Effector memory CD4-positive, alpha-beta T cell (primary cell): ENCODE measurements around the gene MYBPC2.
"Not testable (repeated sequence)": the region's sequence is repeated elsewhere in the genome, so short reads cannot be mapped to it uniquely, and the experiment has no call there.

Source experiments
- DNase-seq, 3 donors: peaks; one replicate each; pipeline ENCODE4 v3.0.0-alpha.2; 2020
- H3K27ac ChIP-seq: 2 replicates; pipeline ENCODE4 v1.7.0; 2013; ENCODE audit warnings: mild to moderate bottlenecking, low read length, moderate library complexity; ENCODE audit not compliant: insufficient read depth, poor library complexity, severe bottlenecking
- H3K27me3 ChIP-seq: replicated peaks from 2 replicates; pipeline ENCODE4 v1.7.0; 2013; ENCODE audit warnings: mild to moderate bottlenecking, low read length; ENCODE audit not compliant: insufficient read depth, control insufficient read depth, poor library complexity, severe bottlenecking
- H3K36me3 ChIP-seq: 2 replicates; pipeline ENCODE4 v1.7.0; 2013; ENCODE audit warnings: mild to moderate bottlenecking, low read length, moderate library complexity; ENCODE audit not compliant: control insufficient read depth, insufficient read depth
- H3K4me1 ChIP-seq: 2 replicates; pipeline ENCODE4 v1.7.0; 2013; ENCODE audit warnings: low read length, mild to moderate bottlenecking; ENCODE audit not compliant: control insufficient read depth, insufficient read depth, poor library complexity, severe bottlenecking
- H3K4me3 ChIP-seq: 2 replicates; pipeline ENCODE4 v1.7.0; 2013; ENCODE audit warnings: low read length, low read depth, mild to moderate bottlenecking; ENCODE audit not compliant: insufficient read depth, poor library complexity, severe bottlenecking
- H3K9me3 ChIP-seq: 2 replicates; pipeline ENCODE4 v1.7.0; 2013; ENCODE audit warnings: mild to moderate bottlenecking, low read length, moderate library complexity; ENCODE audit not compliant: control insufficient read depth

Gene MYBPC2

GRCh38 chr19:50439130-50439529 lies 6.4 kb downstream of the MYBPC2 start:
- not testable (repeated sequence) for H3K4me3 ChIP-seq, H3K36me3 ChIP-seq, H3K27ac ChIP-seq, H3K27me3 ChIP-seq, H3K9me3 ChIP-seq, H3K4me1 ChIP-seq, DNase-seq

- H3K4me1 ChIP-seq = no peaks in the 10 kb centered on the region
- H3K27me3 ChIP-seq = no peaks in the 10 kb centered on the region
- no peak overlapping the region for H3K27ac ChIP-seq
- H3K9me3 ChIP-seq = no peaks in the 10 kb centered on the region
- H3K36me3 ChIP-seq = no peaks in the 10 kb centered on the region
- no peak overlapping the region for H3K4me3 ChIP-seq
- DNase-seq = no peak
These were observed 11.4 kb downstream of the MYBPC2 start for GRCh38 chr19:50444059-50444458.

DNA sequence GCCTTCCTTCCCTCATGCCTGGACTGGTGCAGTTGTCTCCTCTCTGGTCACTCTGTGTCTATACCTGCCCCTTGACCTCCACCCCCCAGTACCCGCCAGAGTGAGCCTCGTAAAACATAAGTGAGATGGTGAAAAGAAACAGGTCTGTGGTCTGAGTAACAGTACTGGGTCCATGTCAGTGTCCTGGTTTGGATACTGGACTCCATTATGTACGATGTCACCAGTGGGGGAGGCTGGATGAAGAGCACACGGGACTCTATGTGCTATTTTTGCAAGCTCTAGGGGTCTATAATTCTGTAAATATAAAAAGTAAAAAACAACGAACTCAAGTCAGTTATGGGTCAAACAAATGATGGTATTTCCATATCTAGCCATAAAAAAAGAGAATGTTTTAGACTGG lies 14.4 kb downstream of the MYBPC2 start:
- Histone ChIP-seq H3K4me3 (no peak overlapping the region), H3K27ac (no peak overlapping the region), H3K9me3 (no peaks in the 10 kb centered on the region), H3K27me3 (no peaks in the 10 kb centered on the region), H3K36me3 (no peaks in the 10 kb centered on the region), H3K4me1 (no peaks in the 10 kb centered on the region)
- DNase-seq = no peak

GRCh38 chr19:50447750-50448149 lies 15.1 kb downstream of the MYBPC2 start:
- no peaks in the 10 kb centered on the region for H3K4me1 ChIP-seq
- DNase-seq = no peak

GRCh38 chr19:50449236-50449899 lies 16.7 kb downstream of the MYBPC2 start:
- no peak for DNase-seq
- Histone ChIP-seq H3K27ac (no peak overlapping the region), H3K9me3 (no peaks in the 10 kb centered on the region), H3K4me1 (no peaks in the 10 kb centered on the region), H3K27me3 (no peaks in the 10 kb centered on the region), H3K4me3 (no peak overlapping the region), H3K36me3 (no peaks in the 10 kb centered on the region)

More at GRCh38 chr19:50447750-50448149, 15.1 kb downstream of the MYBPC2 start:
- Histone ChIP-seq H3K27ac (no peak overlapping the region), H3K36me3 (no peaks in the 10 kb centered on the region), H3K4me3 (no peak overlapping the region), H3K27me3 (no peaks in the 10 kb centered on the region), H3K9me3 (no peaks in the 10 kb centered on the region)

GRCh38 chr19:50450369-50451222 lies 17.9 kb downstream of the MYBPC2 start:
- no peaks in the 10 kb centered on the region for H3K9me3 ChIP-seq
- no peak overlapping the region for H3K27ac ChIP-seq
- H3K4me1 ChIP-seq = no peaks in the 10 kb centered on the region
- H3K36me3 ChIP-seq = no peaks in the 10 kb centered on the region
- H3K4me3 ChIP-seq = no peak overlapping the region
- H3K27me3 ChIP-seq = no peaks in the 10 kb centered on the region
- no peak for DNase-seq

GRCh38 chr19:50451223-50451534 lies 18.5 kb downstream of the MYBPC2 start:
- no peak overlapping the region for H3K27ac ChIP-seq
- H3K4me1 ChIP-seq = no peaks in the 10 kb centered on the region
- no peak overlapping the region for H3K4me3 ChIP-seq
- no peak for DNase-seq
- no peaks in the 10 kb centered on the region for H3K9me3 ChIP-seq
- H3K36me3 ChIP-seq = no peaks in the 10 kb centered on the region
- H3K27me3 ChIP-seq = no peaks in the 10 kb centered on the region

GRCh38 chr19:50453243-50453642 lies 20.6 kb downstream of the MYBPC2 start:
- peaks cover under 1% of the 10 kb centered on the region for H3K27me3 ChIP-seq
- H3K4me3 ChIP-seq = no peak overlapping the region
- H3K27ac ChIP-seq = no peak overlapping the region
- H3K9me3 ChIP-seq = no peaks in the 10 kb centered on the region
- no peak for DNase-seq
- H3K36me3 ChIP-seq = no peaks in the 10 kb centered on the region
- H3K4me1 ChIP-seq = no peaks in the 10 kb centered on the region

DNA sequence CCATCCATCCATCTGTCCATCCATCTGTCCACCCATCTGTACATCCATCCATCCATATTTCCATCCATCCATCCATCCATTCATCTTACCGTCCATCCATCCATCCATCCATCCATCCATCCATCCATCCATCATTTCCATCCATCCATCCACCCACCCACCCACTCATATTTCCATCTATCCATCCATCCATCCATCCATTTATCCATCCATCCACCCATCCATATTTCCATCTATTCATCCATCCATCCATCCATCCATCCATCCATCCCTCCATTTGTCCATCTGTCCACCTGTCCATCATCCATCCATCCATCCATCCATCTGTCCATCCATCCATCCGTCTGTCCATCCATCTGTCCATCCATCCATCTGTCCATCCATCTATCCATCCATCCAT lies 23.3 kb downstream of the MYBPC2 start:
- no peaks in the 10 kb centered on the region for H3K9me3 ChIP-seq
- no peak overlapping the region for H3K27ac ChIP-seq
- no peak for DNase-seq
- H3K27me3 ChIP-seq = peaks cover 6% of the 10 kb centered on the region
- H3K4me3 ChIP-seq = no peak overlapping the region
- no peaks in the 10 kb centered on the region for H3K36me3 ChIP-seq
- no peaks in the 10 kb centered on the region for H3K4me1 ChIP-seq

DNA sequence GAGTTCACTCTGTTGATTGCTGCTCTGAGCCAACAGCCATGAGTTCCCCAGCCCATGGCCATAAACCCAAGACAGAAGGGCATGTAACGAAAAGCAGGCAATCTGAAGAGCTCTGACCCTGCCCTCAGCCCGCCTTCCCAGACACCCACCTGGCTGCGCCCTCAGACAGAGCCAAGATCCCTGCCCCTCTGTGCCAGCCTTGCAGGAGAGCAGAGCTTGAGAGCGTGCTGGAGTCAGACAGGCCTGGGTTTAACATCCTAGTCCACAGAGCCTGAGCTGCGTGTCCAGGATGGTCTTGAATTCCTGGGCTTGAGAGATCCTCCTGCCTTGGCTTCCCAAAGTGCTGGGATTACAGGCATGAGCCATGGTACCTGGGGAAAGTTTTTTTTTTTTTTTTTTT lies 24.6 kb downstream of the MYBPC2 start:
- DNase-seq = no peak
- Histone ChIP-seq H3K36me3 (no peaks in the 10 kb centered on the region), H3K27ac (no peak overlapping the region)

More for the DNA sequence above, 24.6 kb downstream of the MYBPC2 start:
- H3K27me3 ChIP-seq = peaks cover 6% of the 10 kb centered on the region
- H3K4me1 ChIP-seq = no peaks in the 10 kb centered on the region
- H3K4me3 ChIP-seq = no peak overlapping the region
- H3K9me3 ChIP-seq = no peaks in the 10 kb centered on the region
